Ovary (tissue), 9 donors: ENCODE data around the gene GDF2. TPM values are rescaled to one million over a fixed set of nuclear protein-coding genes. Genes with fewer than 3 reads are reported as not detected.

Source experiments
- DNase-seq, 5 donors: peaks; one replicate each; pipeline ENCODE4 v3.0.0-alpha.2; 2019 to 2020
- H3K27ac ChIP-seq, 2 donors: fragments of 200-600 bp; one replicate each; pipeline versions ENCODE4 v1.5.1 to v1.8.0; 2019 to 2022
- H3K27me3 ChIP-seq: fragments of 200-600 bp; one replicate; pipeline ENCODE4 v1.8.0; 2022
- H3K36me3 ChIP-seq: fragments of 200-600 bp; sonication (generic); one replicate; pipeline ENCODE4 v1.5.1; 2019
- H3K4me1 ChIP-seq: one replicate; pipeline ENCODE4 v1.8.1; 2013; ENCODE audit warnings: mild to moderate bottlenecking, moderate library complexity; ENCODE audit not compliant: insufficient read depth
- H3K4me3 ChIP-seq: fragments of 200-600 bp; sonication (generic); one replicate; pipeline ENCODE4 v1.5.1; 2017
- H3K9me3 ChIP-seq, 2 donors: fragments of 200-600 bp in 1 of 2; sonication (generic) in 1 of 2; one replicate each; pipeline versions ENCODE4 v1.5.1 to v1.8.1; 2013 to 2019; ENCODE audit warnings: mild to moderate bottlenecking in 1 of 2, moderate library complexity in 1 of 2
- CTCF ChIP-seq, 3 donors: fragments of 450-650 bp in 2 of 3; fragments of 200-600 bp in 1 of 3; IDR thresholded peaks; one replicate each; pipeline versions ENCODE4 v1.5.1 to v1.8.0; 2016 to 2022; ENCODE audit warnings: antibody characterized with exemption in 3 of 3, mild to moderate bottlenecking in 1 of 3
- EP300 ChIP-seq: sonication (generic); formaldehyde crosslinking; IDR thresholded peaks from one replicate; pipeline ENCODE4 v1.6.1; 2017; ENCODE audit warnings: antibody characterized with exemption
- POLR2A ChIP-seq: fragments of 450-650 bp; IDR thresholded peaks from one replicate; pipeline ENCODE4 v1.6.1; 2017; ENCODE audit warnings: antibody characterized with exemption, mild to moderate bottlenecking, moderate library complexity
- WGBS, 3 donors: extraction: QIAGEN DNeasy Blood & Tissue Kit in 1 of 3; methylation state at CpG; one replicate each; pipeline versions ENCODE4 v1.1.5 to v1.1.7; 2013 to 2017; 5-methylcytosine and 5-hydroxymethylcytosine counted together
- intact Hi-C, 4 donors: fragments of 100-400 bp; cut with DNase I; formaldehyde crosslinking; loops; one replicate each; pipeline versions ENCODE4 v1.11.0 to v1.15.1; 2022 to 2023
- polyA plus RNA-seq, 2 donors: library from polyadenylated mRNA; stranded (reverse); fragments of 200-250 nt in 1 of 2; fragments of 350-450 nt in 1 of 2; fragmentation: Illumina TruSeq in 1 of 2; extraction: RNeasy Lipid Tissue Mini Kit (QIAGEN cat#74804) in 1 of 2; gene quantifications; one replicate each; pipeline ENCODE4 v1.2.3, GENCODE V29; 2013 to 2014
- total RNA-seq, 7 donors: library from RNA; depleted of rRNA in 2 of 7; stranded (reverse); fragments of >200 nt in 2 of 7; fragmentation: NEBNext Ultra II Directional in 3 of 7; extraction: Animal tissue kit (Norgen Biotek cat#: 25700) in 3 of 7; gene quantifications; one replicate each; pipeline versions ENCODE4 v1.1.0 to v1.2.4, GENCODE V29; 2016 to 2023
- donor health status: DM: no; HTN: no; CAD: no; lungs with moderate emphysema.
- donor health status: DM: no; HTN: no; CAD: no.
- donor health status: Bipolar disorder and iron deficiency.
- donor health status: DM: yes; HTN: yes; CAD: no.
- donor health status: DM: no; HTN: no; CAD: no.
- donor health status: DM: yes; HTN: yes; CAD: no.

The GDF2 gene
- total and polyA plus RNA-seq, 9 donors = not detected

GRCh38 chr10:47323087-47323486 lies 833 bp downstream of the GDF2 start:
- H3K27me3 ChIP-seq = no peaks in the 10 kb centered on the region
- H3K9me3 ChIP-seq = no peaks in the 10 kb centered on the region
- no peak for TF ChIP-seq CTCF (IDR thresholded peaks at IDR 0.05)
- TF ChIP-seq POLR2A = no peak
- TF ChIP-seq EP300 = no peak
- intact Hi-C loops = no loop called here
- H3K36me3 ChIP-seq = no peaks in the 10 kb centered on the region
- H3K4me1 ChIP-seq = no peaks in the 10 kb centered on the region
- DNase-seq = no peak
- WGBS, 3 donors = 45 to 61% (median 52%) methylated on average over 1 of the region's 1 CpG
- no peak overlapping the region for H3K4me3 ChIP-seq
- no peak overlapping the region for H3K27ac ChIP-seq

GRCh38 chr10:47323636-47324296 lies 1.5 kb downstream of the GDF2 start:
- no peak for DNase-seq
- Histone ChIP-seq H3K36me3 (no peaks in the 10 kb centered on the region), H3K4me3 (no peak overlapping the region), H3K27me3 (no peaks in the 10 kb centered on the region), H3K4me1 (no peaks in the 10 kb centered on the region), H3K27ac (no peak overlapping the region), H3K9me3 (no peaks in the 10 kb centered on the region)
- TF ChIP-seq EP300 (no peak), CTCF (IDR thresholded peaks at IDR 0.05) (no peak), POLR2A (no peak)
- intact Hi-C loops = no loop called here
- 54 to 58% (median 56%) methylated on average over 5 of the region's 5 CpGs for WGBS, 3 donors

- no peak overlapping the region for H3K4me3 ChIP-seq
- no peaks in the 10 kb centered on the region for H3K9me3 ChIP-seq
- DNase-seq = peak in 1 of 5 donors; percentile 16
- 91 to 93% (median 91%) methylated on average over 30 of the region's 30 CpGs for WGBS, 3 donors
- intact Hi-C loops = no loop called here
- H3K27me3 ChIP-seq = no peaks in the 10 kb centered on the region
- no peaks in the 10 kb centered on the region for H3K4me1 ChIP-seq
- no peak overlapping the region for H3K27ac ChIP-seq
- no peak for TF ChIP-seq POLR2A
- TF ChIP-seq CTCF (IDR thresholded peaks at IDR 0.05) = no peak
- no peak for TF ChIP-seq EP300
- H3K36me3 ChIP-seq = no peaks in the 10 kb centered on the region
These were observed 3.3 kb downstream of the GDF2 start for GRCh38 chr10:47325303-47326291.

GRCh38 chr10:47326306-47326926 lies 4.2 kb downstream of the GDF2 start:
- Histone ChIP-seq H3K4me3 (no peak overlapping the region), H3K9me3 (no peaks in the 10 kb centered on the region), H3K27me3 (no peaks in the 10 kb centered on the region), H3K36me3 (no peaks in the 10 kb centered on the region), H3K4me1 (no peaks in the 10 kb centered on the region), H3K27ac (no peak overlapping the region)
- peak in 1 of 5 donors; percentile 8 for DNase-seq
- intact Hi-C loops = no loop called here
- 73 to 82% (median 74%) methylated on average over 5 of the region's 5 CpGs for WGBS, 3 donors
- TF ChIP-seq EP300 (no peak), CTCF (IDR thresholded peaks at IDR 0.05) (no peak), POLR2A (no peak)
